DMS153 treated with DMSO at 0.1 percent for 48 hours (cell line): ENCODE measurements around the gene XYLT1.
A peak's percentile ranks its signal among the peaks of the same experiment; 100 is the strongest.

ENCODE experiments used
- DNase-seq: peaks from one replicate; lab custom pipeline; 2025; ENCODE audit not compliant: unreplicated experiment; lab: John Stamatoyannopoulos, UW

XYLT1 gene

GRCh38 chr16:17128791-17129190 lies 342.0 kb downstream of the XYLT1 start:
- no peak for DNase-seq

DNA sequence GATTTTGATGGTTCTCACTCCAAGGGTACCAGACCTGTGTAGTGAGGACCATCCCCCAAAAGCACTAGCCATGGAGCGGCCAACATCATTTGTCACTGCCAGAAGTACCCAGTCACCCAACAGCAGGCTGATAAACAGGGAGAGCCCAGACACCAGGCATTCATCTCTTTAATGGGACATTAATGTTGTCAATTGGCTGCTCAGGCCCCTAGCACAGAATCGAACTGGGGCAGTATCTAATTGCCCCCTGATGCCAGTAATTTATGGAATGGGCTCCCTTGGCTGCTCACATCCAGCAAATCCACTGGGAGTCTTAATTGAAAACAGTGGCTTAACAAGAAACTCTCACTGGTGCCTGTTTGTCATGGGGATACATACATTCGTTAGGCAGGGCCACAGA lies 344.6 kb downstream of the XYLT1 start:
- no peak for DNase-seq

- no peak for DNase-seq
Observed at GRCh38 chr16:17125671-17126070, 345.1 kb downstream of the XYLT1 start.

DNA sequence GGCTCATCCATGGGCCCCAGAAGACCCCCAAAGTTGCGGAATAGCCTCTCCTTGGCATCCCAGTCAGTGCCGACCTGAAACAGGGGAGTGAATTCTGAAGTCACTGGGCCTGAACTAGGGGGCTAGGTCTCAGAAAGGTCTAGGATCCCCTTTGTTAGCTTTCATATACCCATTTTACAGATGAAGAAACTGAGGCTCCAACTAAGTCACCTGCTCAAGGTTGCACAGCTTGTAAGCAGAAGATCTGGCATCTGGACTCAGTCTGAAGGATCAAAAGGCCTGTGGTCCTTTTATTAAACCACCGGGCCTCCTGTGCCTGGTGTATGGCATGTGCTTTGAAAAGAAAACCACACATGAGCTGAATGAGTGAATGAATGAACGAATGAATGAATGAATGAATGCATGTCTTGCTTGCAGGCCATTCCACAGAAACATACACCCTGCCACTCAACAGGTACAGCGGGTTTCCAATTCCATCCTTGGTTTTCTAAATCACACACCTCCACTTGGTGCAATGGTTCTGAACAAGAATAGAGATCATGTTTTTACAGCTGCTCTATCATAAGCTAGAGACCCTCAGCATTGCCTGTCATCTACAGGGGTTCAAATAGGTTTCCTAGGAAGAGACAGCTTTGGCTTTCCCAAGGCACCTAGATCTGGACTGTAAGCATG lies 352.7 kb downstream of the XYLT1 start:
- DNase-seq, result no peak

DNA sequence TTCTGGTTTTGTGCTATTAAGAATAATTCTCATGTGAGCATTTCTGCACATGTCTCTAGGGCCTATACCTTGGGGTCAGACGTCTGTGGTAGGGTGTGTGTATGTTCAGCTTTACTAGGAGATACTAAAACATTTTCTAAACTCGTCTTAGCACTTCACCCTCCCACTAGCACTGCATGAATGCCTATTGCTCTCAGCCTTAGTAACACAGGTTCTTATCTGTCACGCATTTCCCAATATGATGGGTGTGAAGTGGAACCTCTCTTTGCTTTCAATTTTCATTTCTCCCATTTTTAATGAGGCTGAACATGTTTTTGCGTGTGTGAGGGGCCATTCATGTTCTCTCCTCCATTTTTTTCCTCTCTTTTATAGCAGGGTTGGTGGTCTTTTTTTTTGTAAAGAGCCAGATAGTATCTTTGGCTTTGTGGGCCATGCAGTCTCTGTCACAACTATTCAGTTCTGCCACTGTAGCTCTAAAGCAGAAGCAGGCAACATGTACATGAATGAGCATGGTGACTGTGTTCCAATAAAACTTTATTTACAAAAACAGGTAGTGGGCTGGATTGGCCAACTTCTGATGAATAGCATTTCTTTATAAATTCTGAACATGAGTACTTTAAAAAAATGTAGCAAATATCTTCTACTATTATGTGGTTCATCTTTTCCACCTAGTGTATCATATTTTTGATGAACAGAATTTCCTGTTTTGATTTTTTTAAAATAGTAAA lies 354.0 kb downstream of the XYLT1 start:
- no peak for DNase-seq

DNA sequence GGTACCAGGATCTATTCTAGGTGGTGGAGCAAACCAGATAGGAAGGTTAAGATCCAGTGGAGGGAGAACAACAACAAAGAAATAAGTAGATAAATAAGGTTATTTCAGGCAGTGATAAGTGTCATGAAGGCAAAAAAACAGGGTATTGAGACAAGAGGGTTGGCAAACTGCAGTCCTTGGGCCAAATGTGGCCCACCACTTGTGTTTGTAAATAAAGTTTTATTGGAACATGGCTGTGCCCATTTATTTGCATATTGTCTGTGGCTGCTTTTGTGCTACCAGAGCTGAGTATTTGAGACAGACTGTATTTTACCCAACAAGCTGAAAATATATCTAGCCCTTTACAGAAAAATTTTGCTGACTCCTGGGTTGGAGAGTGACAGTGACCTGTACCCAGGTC lies 361.3 kb downstream of the XYLT1 start:
- DNase-seq, result no peak

- no peak for DNase-seq
Observed at GRCh38 chr16:17108596-17108995, 362.2 kb downstream of the XYLT1 start.

- DNase-seq, result no peak
Observed at GRCh38 chr16:17107450-17107849, 363.3 kb downstream of the XYLT1 start.

DNA sequence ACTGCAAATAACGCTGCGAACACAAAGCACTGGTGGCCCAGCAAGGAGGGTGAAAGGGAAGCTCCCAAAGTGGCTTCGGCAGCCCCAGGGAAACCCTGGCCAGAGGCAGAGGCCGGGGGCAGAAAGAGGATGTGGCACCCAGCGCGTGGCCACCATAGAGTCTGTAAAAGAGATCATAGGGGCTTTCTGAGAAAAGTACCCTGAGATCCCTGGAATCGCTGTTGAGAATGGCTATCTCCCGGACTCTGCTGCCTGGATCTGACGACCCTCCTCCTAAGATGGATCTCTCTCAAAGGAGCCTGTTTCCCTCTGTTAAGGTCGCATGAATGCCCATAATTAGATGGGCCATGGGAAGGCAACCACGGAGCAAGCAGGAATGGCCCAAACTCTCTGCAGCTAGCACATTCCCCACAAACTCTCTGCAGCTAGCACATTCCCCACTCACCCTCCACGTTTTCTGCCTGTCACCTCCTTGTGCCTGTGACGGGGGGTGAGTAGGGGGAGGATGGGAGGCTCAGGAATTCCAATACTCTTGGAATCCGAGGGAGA lies 364.4 kb downstream of the XYLT1 start:
- no peak for DNase-seq

DNA sequence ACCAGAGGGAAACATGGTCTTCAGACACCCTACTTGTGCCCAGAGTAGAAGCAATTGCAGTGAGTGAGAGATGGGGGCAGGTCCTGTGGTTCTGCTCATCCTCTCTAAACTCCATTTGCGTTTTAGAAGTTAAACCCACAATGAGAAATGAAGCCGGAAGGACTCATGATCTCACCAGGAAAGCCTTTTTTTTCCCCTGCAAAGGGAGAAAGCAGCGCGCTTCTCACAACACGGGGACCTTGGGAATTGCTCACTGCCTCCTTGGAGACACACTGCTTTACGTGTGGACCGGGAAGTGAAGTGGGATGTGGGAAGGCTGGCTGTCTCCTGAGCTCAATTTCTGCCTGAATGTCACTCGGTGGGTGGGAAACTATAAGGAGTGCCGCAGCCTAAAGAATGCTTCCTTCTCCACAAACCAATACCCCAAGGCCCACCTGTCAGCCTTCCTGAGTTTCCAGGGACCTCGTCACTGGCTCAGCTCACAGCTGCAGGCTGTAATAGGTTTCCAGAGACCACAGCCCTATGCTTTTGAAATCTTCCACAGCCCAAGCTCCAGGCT lies 365.4 kb downstream of the XYLT1 start:
- no peak for DNase-seq

DNA sequence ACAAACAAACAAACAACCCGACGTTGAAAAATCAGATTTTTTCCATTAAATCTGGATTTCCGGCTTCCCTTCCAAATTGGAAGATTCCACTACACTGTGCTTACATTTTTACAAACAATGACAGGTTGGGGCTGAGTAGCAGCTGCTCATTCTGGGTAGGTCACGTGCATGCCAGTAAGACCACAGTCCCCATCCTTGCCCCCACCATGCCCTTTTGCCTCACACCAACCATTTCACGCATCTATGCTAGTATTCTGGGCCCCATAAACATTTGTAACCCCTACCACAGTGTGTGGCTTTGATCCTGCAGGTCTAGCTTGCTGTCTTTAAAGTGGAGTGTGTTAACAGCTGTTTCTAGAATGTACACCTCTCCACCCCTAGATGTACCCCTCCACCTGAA lies 366.1 kb downstream of the XYLT1 start:
- DNase-seq, result no peak

- no peak for DNase-seq
Observed at GRCh38 chr16:17103216-17103615, 367.5 kb downstream of the XYLT1 start.

- DNase-seq, result peak; percentile 6
Observed at GRCh38 chr16:17101646-17102045, 369.1 kb downstream of the XYLT1 start.

DNA sequence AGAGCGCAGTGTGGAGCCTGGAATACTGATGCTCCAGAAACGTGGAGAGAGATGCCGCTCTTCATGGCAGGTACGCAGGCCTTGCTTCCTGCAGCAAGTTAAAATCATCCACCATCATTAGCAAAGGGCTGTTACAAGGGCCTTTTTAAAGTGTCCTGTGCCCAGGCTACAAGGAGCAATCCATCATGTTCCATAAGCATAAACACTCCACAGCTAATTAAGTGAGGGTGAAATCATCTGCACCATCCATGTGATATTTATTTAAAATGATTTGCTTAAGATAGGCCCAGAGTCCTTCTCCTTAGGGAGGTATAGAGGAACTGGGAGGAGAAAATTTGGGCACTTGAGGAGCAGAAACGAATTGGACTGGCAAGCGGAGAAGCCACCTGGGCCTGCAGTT lies 372.1 kb downstream of the XYLT1 start:
- DNase-seq, result no peak

DNA sequence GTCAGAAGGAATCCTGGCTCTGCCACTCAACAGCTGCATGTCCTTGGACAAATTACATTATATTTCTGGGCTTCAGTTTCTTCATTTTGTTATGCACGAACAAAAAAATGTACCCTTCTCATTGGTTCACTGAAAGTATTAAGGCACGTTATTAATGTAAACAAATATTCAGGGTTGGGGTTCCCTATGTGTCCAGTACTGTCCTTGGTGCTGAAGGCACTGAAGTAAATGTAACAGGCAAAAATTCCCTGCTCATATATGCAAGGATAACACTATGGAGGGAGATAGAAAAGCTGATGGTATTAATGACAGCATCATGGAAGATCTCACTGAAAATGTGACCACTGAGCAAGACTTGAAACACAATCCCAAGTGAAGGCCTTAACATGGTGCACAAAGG lies 386.6 kb downstream of the XYLT1 start:
- DNase-seq, result no peak

GRCh38 chr16:17083628-17084027 lies 387.1 kb downstream of the XYLT1 start:
- peak; percentile 3 for DNase-seq

DNA sequence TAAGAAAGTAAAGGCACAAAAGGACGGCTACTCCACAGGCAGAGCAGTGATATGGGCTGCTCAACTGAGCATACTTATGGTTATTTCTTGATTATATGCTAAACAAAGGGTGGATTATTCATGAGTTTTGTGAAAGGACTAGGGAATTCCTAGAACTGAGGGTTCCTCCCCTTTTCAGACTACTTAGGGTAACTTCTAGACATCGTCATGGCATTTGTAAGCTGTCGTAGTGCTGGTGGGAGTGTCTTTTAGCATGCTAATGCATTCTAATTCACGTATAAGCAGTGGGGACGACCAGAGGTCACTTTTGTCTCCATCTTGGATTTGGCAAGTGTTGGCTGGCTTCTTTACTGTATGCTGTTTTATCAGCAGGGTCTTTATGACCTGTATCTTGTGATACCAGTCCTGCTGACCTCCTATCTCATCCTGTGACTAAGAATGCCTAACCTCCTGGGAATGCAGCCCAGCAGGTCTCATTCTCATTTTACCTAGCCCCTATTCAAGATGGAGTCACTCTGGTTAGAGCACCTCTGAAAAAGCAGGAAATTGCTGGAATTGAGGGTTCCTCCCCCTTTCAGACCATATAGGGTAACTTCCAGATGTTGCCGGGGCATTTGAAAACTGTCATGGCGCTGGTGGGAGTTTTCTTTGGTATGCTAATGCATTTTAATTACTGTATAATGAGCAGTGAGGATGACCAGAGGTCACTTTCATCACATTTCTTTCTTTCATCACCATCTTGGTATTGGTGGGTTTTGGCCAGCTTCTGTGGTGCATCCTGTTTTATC lies 388.5 kb downstream of the XYLT1 start:
- DNase-seq, result no peak

DNA sequence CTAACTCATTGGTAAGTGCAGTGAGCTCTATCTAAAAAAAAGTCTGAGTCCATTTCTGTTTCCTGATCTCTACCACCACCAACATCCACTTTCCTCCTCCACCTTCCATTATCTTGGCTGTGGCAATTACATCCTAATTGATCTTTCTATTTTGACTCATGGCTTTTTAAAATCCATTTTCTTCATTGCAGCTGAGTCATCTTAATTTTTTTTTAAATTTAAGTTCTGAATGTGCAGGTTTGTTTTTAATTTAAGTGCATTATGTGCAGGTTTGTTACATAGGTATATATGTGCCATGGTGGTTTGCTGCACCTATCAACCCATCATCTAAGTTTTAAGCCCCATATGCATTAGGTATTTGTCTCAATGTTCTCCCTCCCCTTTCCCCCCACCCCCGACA lies 390.7 kb downstream of the XYLT1 start:
- no peak for DNase-seq

- no peak for DNase-seq
Observed at GRCh38 chr16:17078931-17079631, 391.7 kb downstream of the XYLT1 start.

DNA sequence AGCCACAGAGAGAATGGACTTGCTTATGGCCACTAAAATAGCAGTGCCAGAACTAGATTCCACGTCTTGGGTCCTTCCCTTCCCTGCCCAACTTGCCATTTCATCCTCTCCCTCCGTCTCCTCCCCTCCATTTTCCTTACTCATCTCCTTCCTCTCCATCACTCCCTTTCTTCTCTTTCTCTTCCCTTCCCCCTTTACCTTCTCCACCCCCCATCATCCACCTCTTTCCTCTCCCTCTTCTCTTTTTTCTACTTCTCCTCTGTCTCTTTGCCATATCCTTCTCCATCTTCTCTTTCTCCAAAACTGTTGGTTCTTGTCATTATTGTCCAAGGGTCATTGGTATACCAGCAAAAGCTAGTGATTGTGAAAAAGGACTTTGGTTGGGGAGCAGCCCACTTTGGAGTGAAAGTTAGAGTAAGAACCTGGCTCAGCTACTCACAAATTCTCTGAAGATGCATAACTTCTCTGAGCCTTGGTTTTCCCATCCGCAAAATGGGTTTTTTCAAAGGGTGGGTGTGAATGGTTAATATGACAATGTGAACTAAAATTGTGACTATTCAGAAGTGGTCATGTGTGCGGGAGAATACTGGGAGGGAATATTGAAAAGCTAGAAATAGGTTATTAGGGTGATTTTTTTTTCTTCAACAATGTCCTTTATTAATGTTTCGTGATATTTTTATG lies 393.8 kb downstream of the XYLT1 start:
- DNase-seq, result no peak
